MCF 10A (cell line): ENCODE results near the gene FOXN3. TPM values are rescaled to one million over a fixed set of nuclear protein-coding genes. Genes with fewer than 3 reads are reported as not detected.
A peak's percentile ranks its signal among the peaks of the same experiment; 100 is the strongest.

Experiments used
- BruUV-seq: library from RNA; stranded (reverse); fragments of 400-500 nt; replicated peaks from 2 replicates; lab custom pipeline; 2021; lab: Mats Ljungman, UMichigan
- CTCF ChIA-PET: fragments of 300-600 bp; sonication (Branson Sonifier 250); formaldehyde crosslinking; extraction: SDS; loops from one replicate; lab custom pipeline; 2021; ENCODE audit warnings: antibody characterized with exemption, inconsistent platforms; lab: Yijun Ruan, JAX
- POLR2A ChIA-PET: fragments of 300-600, 350-650 bp; sonication (Branson Sonifier 250); formaldehyde crosslinking; extraction: SDS; loops from one replicate; lab custom pipeline; 2020; ENCODE audit warnings: antibody characterized with exemption, inconsistent platforms; lab: Yijun Ruan, JAX
- DNase-seq: peaks from one replicate; pipeline ENCODE4 v3.0.0-alpha.2; 2018; ENCODE audit not compliant: unreplicated experiment
- H3K27ac Mint-ChIP-seq: one replicate; pipeline ENCODE4 v1.8.0; 2022; ENCODE audit warnings: mild to moderate bottlenecking, low read depth, mixed read lengths; ENCODE audit not compliant: unreplicated experiment
- H3K27me3 Mint-ChIP-seq: one replicate; pipeline ENCODE4 v1.8.0; 2022; ENCODE audit warnings: mixed read lengths; ENCODE audit not compliant: insufficient read depth, unreplicated experiment
- H3K36me3 Mint-ChIP-seq: one replicate; pipeline ENCODE4 v1.8.0; 2022; ENCODE audit warnings: mild to moderate bottlenecking, moderate library complexity, mixed read lengths; ENCODE audit not compliant: insufficient read depth, unreplicated experiment
- H3K4me1 Mint-ChIP-seq: one replicate; pipeline ENCODE4 v1.8.0; 2022; ENCODE audit warnings: mixed read lengths; ENCODE audit not compliant: insufficient read depth, unreplicated experiment
- H3K4me3 Mint-ChIP-seq: one replicate; pipeline ENCODE4 v1.8.0; 2022; ENCODE audit warnings: mild to moderate bottlenecking, moderate library complexity, mixed read lengths; ENCODE audit not compliant: unreplicated experiment
- H3K9me3 Mint-ChIP-seq: one replicate; pipeline ENCODE4 v1.8.0; 2022; ENCODE audit warnings: mixed read lengths; ENCODE audit not compliant: unreplicated experiment
- intact Hi-C: fragments of 100-400 bp; cut with micrococcal nuclease; formaldehyde crosslinking; loops from 2 replicates; pipeline ENCODE4 v1.14.1; 2022
- total RNA-seq: library from RNA; stranded (reverse); gene quantifications from 2 replicates; pipeline ENCODE4 v1.2.3, GENCODE V29; 2022
- TF ChIP-seq, protein P1 (sequence below): fragments of 200-600 bp; IDR thresholded peaks from one replicate; pipeline ENCODE4 v1.8.0; 2022; ENCODE audit warnings: antibody characterized with exemption, mild to moderate bottlenecking; ENCODE audit not compliant: unreplicated experiment

FOXN3 gene
- total RNA-seq, 1 experiment from 2014 or later, result 27.1 TPM

GRCh38 chr14:89400529-89400928 lies 16.5 kb downstream of the FOXN3 start:
- no peak overlapping the region for H3K4me3 Mint-ChIP-seq
- no peaks in the 10 kb centered on the region for H3K9me3 Mint-ChIP-seq
- ChIA-PET POLR2A (no interaction called here), CTCF (no interaction called here)
- intact Hi-C loops, result no loop called here
- no peaks in the 10 kb centered on the region for H3K27me3 Mint-ChIP-seq
- BruUV-seq, result no TSS peak
- H3K36me3 Mint-ChIP-seq, result peaks cover 10% of the 10 kb centered on the region
- no peak overlapping the region for H3K27ac Mint-ChIP-seq
- peaks cover 10% of the 10 kb centered on the region for H3K4me1 Mint-ChIP-seq
- no peak for DNase-seq
- TF ChIP-seq, protein P1, sequence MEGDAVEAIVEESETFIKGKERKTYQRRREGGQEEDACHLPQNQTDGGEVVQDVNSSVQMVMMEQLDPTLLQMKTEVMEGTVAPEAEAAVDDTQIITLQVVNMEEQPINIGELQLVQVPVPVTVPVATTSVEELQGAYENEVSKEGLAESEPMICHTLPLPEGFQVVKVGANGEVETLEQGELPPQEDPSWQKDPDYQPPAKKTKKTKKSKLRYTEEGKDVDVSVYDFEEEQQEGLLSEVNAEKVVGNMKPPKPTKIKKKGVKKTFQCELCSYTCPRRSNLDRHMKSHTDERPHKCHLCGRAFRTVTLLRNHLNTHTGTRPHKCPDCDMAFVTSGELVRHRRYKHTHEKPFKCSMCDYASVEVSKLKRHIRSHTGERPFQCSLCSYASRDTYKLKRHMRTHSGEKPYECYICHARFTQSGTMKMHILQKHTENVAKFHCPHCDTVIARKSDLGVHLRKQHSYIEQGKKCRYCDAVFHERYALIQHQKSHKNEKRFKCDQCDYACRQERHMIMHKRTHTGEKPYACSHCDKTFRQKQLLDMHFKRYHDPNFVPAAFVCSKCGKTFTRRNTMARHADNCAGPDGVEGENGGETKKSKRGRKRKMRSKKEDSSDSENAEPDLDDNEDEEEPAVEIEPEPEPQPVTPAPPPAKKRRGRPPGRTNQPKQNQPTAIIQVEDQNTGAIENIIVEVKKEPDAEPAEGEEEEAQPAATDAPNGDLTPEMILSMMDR, result no peak

GRCh38 chr14:89399594-89400068 lies 17.4 kb downstream of the FOXN3 start:
- BruUV-seq, result no TSS peak
- no peaks in the 10 kb centered on the region for H3K9me3 Mint-ChIP-seq
- H3K36me3 Mint-ChIP-seq, result peaks cover 6% of the 10 kb centered on the region
- CTCF ChIA-PET, result no interaction called here
- POLR2A ChIA-PET, result no interaction called here
- H3K4me3 Mint-ChIP-seq, result no peak overlapping the region
- no peak for DNase-seq
- TF ChIP-seq, protein P1, result no peak
- H3K27ac Mint-ChIP-seq, result no peak overlapping the region
- peaks cover 10% of the 10 kb centered on the region for H3K4me1 Mint-ChIP-seq
- H3K27me3 Mint-ChIP-seq, result no peaks in the 10 kb centered on the region
- intact Hi-C loops, result no loop called here

DNA sequence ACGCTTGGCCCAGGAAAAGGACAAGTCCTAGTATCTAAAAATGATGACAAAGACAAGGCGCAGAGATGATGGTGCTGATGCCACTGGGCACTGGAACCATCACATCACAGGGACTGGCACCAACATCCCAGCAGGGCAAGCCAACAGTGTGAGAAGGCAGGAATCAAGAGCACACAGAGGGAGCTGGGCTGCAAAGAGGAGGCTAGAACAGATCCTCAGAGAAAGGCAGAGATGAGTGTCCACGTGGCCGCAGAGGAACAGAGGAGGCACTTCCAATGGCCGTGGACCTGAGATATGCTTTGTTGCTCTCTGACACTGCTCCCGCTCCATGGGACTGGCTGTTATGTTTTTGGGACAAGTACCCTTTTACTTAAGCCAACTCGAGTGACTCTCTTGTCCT lies 17.9 kb downstream of the FOXN3 start:
- no peak overlapping the region for H3K4me3 Mint-ChIP-seq
- TF ChIP-seq, protein P1, result no peak
- ChIA-PET CTCF (no interaction called here), POLR2A (no interaction called here)
- H3K27me3 Mint-ChIP-seq, result no peaks in the 10 kb centered on the region
- H3K27ac Mint-ChIP-seq, result no peak overlapping the region
- H3K4me1 Mint-ChIP-seq, result peaks cover 10% of the 10 kb centered on the region
- no peak for DNase-seq
- intact Hi-C loops, result no loop called here
- no TSS peak for BruUV-seq
- H3K9me3 Mint-ChIP-seq, result no peaks in the 10 kb centered on the region
- H3K36me3 Mint-ChIP-seq, result peaks cover 6% of the 10 kb centered on the region

- Mint-ChIP-seq H3K27ac (peak overlapping the region; percentile 6), H3K4me1 (peaks cover 17% of the 10 kb centered on the region), H3K36me3 (peaks cover 6% of the 10 kb centered on the region), H3K9me3 (no peaks in the 10 kb centered on the region), H3K27me3 (no peaks in the 10 kb centered on the region), H3K4me3 (no peak overlapping the region)
- CTCF ChIA-PET, result interaction anchor here (0.5 to 1.1 kb wide), 2 partner anchors 9 to 512 kb away, joined by 3 to 4 read pairs; no protein-coding TSS in a partner anchor
- no TSS peak for BruUV-seq
- intact Hi-C loops, result no loop called here
- TF ChIP-seq, protein P1, result no peak
- POLR2A ChIA-PET, result interaction anchor here (1.0 kb wide), 1 partner anchor 68 kb away, joined by 3 read pairs; no protein-coding TSS in a partner anchor
- DNase-seq, result no peak
These were observed 19.3 kb downstream of the FOXN3 start for GRCh38 chr14:89397569-89398230.
